ENCODE data around the gene RNF207.

RNF207 gene

GRCh38 chr1:6177681-6178380 is 28.1 kb upstream of the RNF207 start:
- Histone ChIP-seq H2AFZ (ENCODE audit: low read length) (no peak overlapping the region), H3K9ac (ENCODE audit: low read depth, low read length, poor library complexity, severe bottlenecking) (no peak overlapping the region), H3K9me2 (replicated peaks; ENCODE audit: low read depth, low read length) (no peaks in the 10 kb centered on the region), H4K20me1 (ENCODE audit: insufficient read depth, low read length, poor library complexity, severe bottlenecking) (no peaks in the 10 kb centered on the region), H3F3A (ENCODE audit: low read depth) (no peaks in the 10 kb centered on the region), H3K27me3 (ENCODE audit: insufficient read depth, low read length, poor library complexity, severe bottlenecking) (no peaks in the 10 kb centered on the region), H3K9me3 (ENCODE audit: insufficient read depth, low read depth, low read length) (no peaks in the 10 kb centered on the region), H3K4me3 (ENCODE audit: low read length, poor library complexity, severe bottlenecking) (no peak overlapping the region), H3K79me2 (ENCODE audit: insufficient read depth, low read length) (no peaks in the 10 kb centered on the region), H3K4me1 (ENCODE audit: insufficient read depth, low read length, poor library complexity, severe bottlenecking) (no peaks in the 10 kb centered on the region), H3K4me2 (ENCODE audit: low read depth, low read length, poor library complexity, severe bottlenecking) (no peak overlapping the region), H3K36me3 (ENCODE audit: insufficient read depth, low read length) (no peaks in the 10 kb centered on the region)
- TF ChIP-seq, protein P1, sequence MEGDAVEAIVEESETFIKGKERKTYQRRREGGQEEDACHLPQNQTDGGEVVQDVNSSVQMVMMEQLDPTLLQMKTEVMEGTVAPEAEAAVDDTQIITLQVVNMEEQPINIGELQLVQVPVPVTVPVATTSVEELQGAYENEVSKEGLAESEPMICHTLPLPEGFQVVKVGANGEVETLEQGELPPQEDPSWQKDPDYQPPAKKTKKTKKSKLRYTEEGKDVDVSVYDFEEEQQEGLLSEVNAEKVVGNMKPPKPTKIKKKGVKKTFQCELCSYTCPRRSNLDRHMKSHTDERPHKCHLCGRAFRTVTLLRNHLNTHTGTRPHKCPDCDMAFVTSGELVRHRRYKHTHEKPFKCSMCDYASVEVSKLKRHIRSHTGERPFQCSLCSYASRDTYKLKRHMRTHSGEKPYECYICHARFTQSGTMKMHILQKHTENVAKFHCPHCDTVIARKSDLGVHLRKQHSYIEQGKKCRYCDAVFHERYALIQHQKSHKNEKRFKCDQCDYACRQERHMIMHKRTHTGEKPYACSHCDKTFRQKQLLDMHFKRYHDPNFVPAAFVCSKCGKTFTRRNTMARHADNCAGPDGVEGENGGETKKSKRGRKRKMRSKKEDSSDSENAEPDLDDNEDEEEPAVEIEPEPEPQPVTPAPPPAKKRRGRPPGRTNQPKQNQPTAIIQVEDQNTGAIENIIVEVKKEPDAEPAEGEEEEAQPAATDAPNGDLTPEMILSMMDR (conservative IDR thresholded peaks at IDR 0.05; ENCODE audit: low read length), result no peak
- TF ChIP-seq EZH2phosphoT487 (IDR thresholded peaks at IDR 0.05; ENCODE audit: borderline replicate concordance), result no peak

- Histone ChIP-seq H4K20me1 (ENCODE audit: insufficient read depth, low read length, poor library complexity, severe bottlenecking) (no peaks in the 10 kb centered on the region), H3K4me1 (ENCODE audit: insufficient read depth, low read length, poor library complexity, severe bottlenecking) (no peaks in the 10 kb centered on the region), H2AFZ (ENCODE audit: low read length) (no peak overlapping the region), H3F3A (ENCODE audit: low read depth) (no peaks in the 10 kb centered on the region), H3K9me3 (ENCODE audit: insufficient read depth, low read depth, low read length) (no peaks in the 10 kb centered on the region), H3K4me3 (ENCODE audit: low read length, poor library complexity, severe bottlenecking) (no peak overlapping the region), H3K27me3 (ENCODE audit: insufficient read depth, low read length, poor library complexity, severe bottlenecking) (no peaks in the 10 kb centered on the region), H3K9ac (ENCODE audit: low read depth, low read length, poor library complexity, severe bottlenecking) (no peak overlapping the region), H3K36me3 (ENCODE audit: insufficient read depth, low read length) (peaks cover under 1% of the 10 kb centered on the region; the same call in 1 of the 2 replicates), H3K4me2 (ENCODE audit: low read depth, low read length, poor library complexity, severe bottlenecking) (no peak overlapping the region), H3K9me2 (replicated peaks; ENCODE audit: low read depth, low read length) (no peaks in the 10 kb centered on the region), H3K79me2 (ENCODE audit: insufficient read depth, low read length) (no peaks in the 10 kb centered on the region)
- no peak for TF ChIP-seq EZH2phosphoT487 (IDR thresholded peaks at IDR 0.05; ENCODE audit: borderline replicate concordance)
- TF ChIP-seq, protein P1 (conservative IDR thresholded peaks at IDR 0.05; ENCODE audit: low read length), result no peak
These were observed 27.0 kb upstream of the RNF207 start for GRCh38 chr1:6178751-6179563.

DNA sequence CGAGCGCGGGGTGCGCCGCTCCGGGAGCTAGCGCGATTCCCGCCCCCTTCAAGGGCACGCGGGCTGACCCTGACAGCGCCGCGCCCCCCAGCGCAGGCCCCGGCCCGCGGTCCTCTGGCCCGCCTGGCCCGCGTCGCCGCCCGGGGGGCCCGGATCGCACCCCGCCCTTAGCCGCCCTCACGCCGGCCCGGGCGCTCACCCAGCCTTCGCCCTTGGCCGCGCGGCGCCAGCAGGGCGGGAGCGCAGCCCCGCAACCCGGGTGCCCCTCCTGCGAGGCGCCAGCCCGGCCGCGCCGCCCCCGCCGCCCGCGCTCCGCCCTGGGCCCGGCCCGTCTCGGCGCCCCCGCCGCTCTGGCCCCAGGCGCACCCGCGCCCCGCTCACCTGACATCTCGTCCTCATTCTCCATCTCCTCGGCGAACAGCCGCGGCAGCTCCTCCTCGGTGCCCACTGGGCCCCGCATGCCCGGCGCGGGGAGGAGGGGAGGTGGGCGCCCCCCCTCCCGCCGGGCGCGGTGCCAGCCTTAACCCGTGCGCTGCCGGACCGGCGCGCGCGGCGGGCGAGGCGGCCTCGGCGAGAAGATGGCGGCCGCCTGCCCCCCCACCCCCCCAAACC is 26.2 kb upstream of the RNF207 start:
- Histone ChIP-seq H3F3A (ENCODE audit: low read depth) (no peaks in the 10 kb centered on the region), H3K79me2 (ENCODE audit: insufficient read depth, low read length) (no peaks in the 10 kb centered on the region; the same call in 1 of the 2 replicates), H3K9ac (ENCODE audit: low read depth, low read length, poor library complexity, severe bottlenecking) (no peak overlapping the region), H3K9me3 (ENCODE audit: insufficient read depth, low read depth, low read length) (no peaks in the 10 kb centered on the region), H4K20me1 (ENCODE audit: insufficient read depth, low read length, poor library complexity, severe bottlenecking) (no peaks in the 10 kb centered on the region), H3K9me2 (replicated peaks; ENCODE audit: low read depth, low read length) (no peaks in the 10 kb centered on the region), H2AFZ (ENCODE audit: low read length) (no peak overlapping the region), H3K27me3 (ENCODE audit: insufficient read depth, low read length, poor library complexity, severe bottlenecking) (no peaks in the 10 kb centered on the region), H3K4me3 (ENCODE audit: low read length, poor library complexity, severe bottlenecking) (no peak overlapping the region), H3K4me1 (ENCODE audit: insufficient read depth, low read length, poor library complexity, severe bottlenecking) (no peaks in the 10 kb centered on the region), H3K4me2 (ENCODE audit: low read depth, low read length, poor library complexity, severe bottlenecking) (no peak overlapping the region), H3K36me3 (ENCODE audit: insufficient read depth, low read length) (peaks cover 8% of the 10 kb centered on the region; the same call in 1 of the 2 replicates)
- TF ChIP-seq, protein P1 (conservative IDR thresholded peaks at IDR 0.05; ENCODE audit: low read length), result no peak
- no peak for TF ChIP-seq EZH2phosphoT487 (IDR thresholded peaks at IDR 0.05; ENCODE audit: borderline replicate concordance)

All from Loucy (cell line).